GM12878 (cell line): ENCODE results near the gene DIP2B. TPM values are rescaled to one million over a fixed set of nuclear protein-coding genes. Genes with fewer than 3 reads are reported as not detected.

ENCODE experiments used
- CEBPB ChIP-seq, 2 experiments: fragments of 150-350 bp in 1 of 2; IDR thresholded peaks; 2 replicates each; pipeline ENCODE4 v1.6.1; 2012 to 2014; ENCODE audit warnings: low read depth in 2 of 2, low read length in 2 of 2, borderline replicate concordance in 1 of 2, inconsistent platforms in 1 of 2
- E4F1 ChIP-seq: fragments of 450-650 bp; IDR thresholded peaks from 2 replicates; pipeline ENCODE4 v1.6.1; 2018; ENCODE audit warnings: borderline replicate concordance, mild to moderate bottlenecking; ENCODE audit not compliant: partially characterized antibody
- GATAD2B ChIP-seq: fragments of 450-650 bp; conservative IDR thresholded peaks from 2 replicates; pipeline ENCODE4 v1.6.1; 2017; ENCODE audit warnings: low read depth, mild to moderate bottlenecking, moderate library complexity
- JUND ChIP-seq: IDR thresholded peaks from 2 replicates; pipeline ENCODE4 v1.6.1; 2012; ENCODE audit warnings: low read depth, mild to moderate bottlenecking, low read length, improper control_type of control experiment, moderate library complexity
- MEF2B ChIP-seq: fragments of 450-650 bp; IDR thresholded peaks from 2 replicates; pipeline ENCODE4 v1.6.1; 2018; ENCODE audit warnings: mild to moderate bottlenecking, moderate library complexity; ENCODE audit not compliant: partially characterized antibody, poor library complexity, severe bottlenecking
- NBN ChIP-seq: fragments of 450-650 bp; IDR thresholded peaks from 2 replicates; pipeline ENCODE4 v1.6.1; 2016
- PML ChIP-seq: IDR thresholded peaks from 2 replicates; pipeline ENCODE4 v1.6.1; 2012; ENCODE audit warnings: low read length, inconsistent platforms
- RBBP5 ChIP-seq: fragments of 200-600 bp; sonication (generic); conservative IDR thresholded peaks from 2 replicates; pipeline ENCODE4 v1.6.1; 2016
- RUNX3 ChIP-seq: IDR thresholded peaks from 2 replicates; pipeline ENCODE4 v1.6.1; 2012; ENCODE audit warnings: low read length, inconsistent platforms
- SIX5 ChIP-seq: IDR thresholded peaks from 2 replicates; pipeline ENCODE4 v1.6.1; 2011; ENCODE audit warnings: mild to moderate bottlenecking, low read depth, low read length, moderate library complexity; ENCODE audit not compliant: severe bottlenecking
- SMAD5 ChIP-seq: IDR thresholded peaks from 2 replicates; pipeline ENCODE4 v1.6.1; 2016; ENCODE audit warnings: antibody characterized with exemption, low read depth
- YBX1 ChIP-seq: fragments of 450-650 bp; IDR thresholded peaks from 2 replicates; pipeline ENCODE4 v1.6.1; 2016; ENCODE audit warnings: antibody characterized with exemption
- ZNF274 ChIP-seq: IDR thresholded peaks from one replicate; pipeline ENCODE4 v1.8.0; 2011; ENCODE audit not compliant: insufficient read length, insufficient read depth
- ZNF687 ChIP-seq: fragments of 450-650 bp; IDR thresholded peaks from 2 replicates; pipeline ENCODE4 v1.6.1; 2017; ENCODE audit warnings: mild to moderate bottlenecking, moderate library complexity
- polyA plus RNA-seq, 11 experiments: library from polyadenylated mRNA; depleted of rRNA in 4 of 11; unstranded in 6 of 11; stranded (reverse) in 5 of 11; fragments of >200 nt; fragmentation: Nextera tagmentation in 4 of 11; fragmentation: Illumina TruSeq in 1 of 11; extraction: Ambion mirVana in 4 of 11; extraction: Trizol in 1 of 11; gene quantifications; 1 replicate in 1 of 11; 2 replicates in 10 of 11; pipeline versions ENCODE4 v1.2.1 to v1.2.3, GENCODE V29; 2011 to 2016; ENCODE audit warnings: inconsistent platforms in 2 of 11, missing spikeins in 2 of 11, low read depth in 1 of 11
- total RNA-seq, 4 experiments: library from RNA; depleted of rRNA in 3 of 4; stranded (reverse); fragments of >200 nt in 3 of 4; fragmentation: Illumina TruSeq in 1 of 4; extraction: Trizol in 1 of 4; gene quantifications; 2 replicates each; pipeline versions ENCODE4 v1.2.1 to v1.2.3, GENCODE V29; 2013 to 2021
- TF ChIP-seq, protein P1 (sequence below): IDR thresholded peaks from 2 replicates; pipeline ENCODE4 v1.6.1; 2012; ENCODE audit warnings: improper control_type of control experiment, low read depth, low read length; ENCODE audit not compliant: insufficient replicate concordance
- TF ChIP-seq, protein P2 (sequence below): fragments of 450-650 bp; IDR thresholded peaks from 2 replicates; pipeline ENCODE4 v1.6.1; 2017; ENCODE audit warnings: mild to moderate bottlenecking

Gene DIP2B
- total and polyA plus RNA-seq, 10 of the 15 experiments (the other 5 are each of a cell fraction or from before 2014, with no cell fraction given): 4.5 to 30.0 (median 18.6) TPM

- TF ChIP-seq, protein P1, sequence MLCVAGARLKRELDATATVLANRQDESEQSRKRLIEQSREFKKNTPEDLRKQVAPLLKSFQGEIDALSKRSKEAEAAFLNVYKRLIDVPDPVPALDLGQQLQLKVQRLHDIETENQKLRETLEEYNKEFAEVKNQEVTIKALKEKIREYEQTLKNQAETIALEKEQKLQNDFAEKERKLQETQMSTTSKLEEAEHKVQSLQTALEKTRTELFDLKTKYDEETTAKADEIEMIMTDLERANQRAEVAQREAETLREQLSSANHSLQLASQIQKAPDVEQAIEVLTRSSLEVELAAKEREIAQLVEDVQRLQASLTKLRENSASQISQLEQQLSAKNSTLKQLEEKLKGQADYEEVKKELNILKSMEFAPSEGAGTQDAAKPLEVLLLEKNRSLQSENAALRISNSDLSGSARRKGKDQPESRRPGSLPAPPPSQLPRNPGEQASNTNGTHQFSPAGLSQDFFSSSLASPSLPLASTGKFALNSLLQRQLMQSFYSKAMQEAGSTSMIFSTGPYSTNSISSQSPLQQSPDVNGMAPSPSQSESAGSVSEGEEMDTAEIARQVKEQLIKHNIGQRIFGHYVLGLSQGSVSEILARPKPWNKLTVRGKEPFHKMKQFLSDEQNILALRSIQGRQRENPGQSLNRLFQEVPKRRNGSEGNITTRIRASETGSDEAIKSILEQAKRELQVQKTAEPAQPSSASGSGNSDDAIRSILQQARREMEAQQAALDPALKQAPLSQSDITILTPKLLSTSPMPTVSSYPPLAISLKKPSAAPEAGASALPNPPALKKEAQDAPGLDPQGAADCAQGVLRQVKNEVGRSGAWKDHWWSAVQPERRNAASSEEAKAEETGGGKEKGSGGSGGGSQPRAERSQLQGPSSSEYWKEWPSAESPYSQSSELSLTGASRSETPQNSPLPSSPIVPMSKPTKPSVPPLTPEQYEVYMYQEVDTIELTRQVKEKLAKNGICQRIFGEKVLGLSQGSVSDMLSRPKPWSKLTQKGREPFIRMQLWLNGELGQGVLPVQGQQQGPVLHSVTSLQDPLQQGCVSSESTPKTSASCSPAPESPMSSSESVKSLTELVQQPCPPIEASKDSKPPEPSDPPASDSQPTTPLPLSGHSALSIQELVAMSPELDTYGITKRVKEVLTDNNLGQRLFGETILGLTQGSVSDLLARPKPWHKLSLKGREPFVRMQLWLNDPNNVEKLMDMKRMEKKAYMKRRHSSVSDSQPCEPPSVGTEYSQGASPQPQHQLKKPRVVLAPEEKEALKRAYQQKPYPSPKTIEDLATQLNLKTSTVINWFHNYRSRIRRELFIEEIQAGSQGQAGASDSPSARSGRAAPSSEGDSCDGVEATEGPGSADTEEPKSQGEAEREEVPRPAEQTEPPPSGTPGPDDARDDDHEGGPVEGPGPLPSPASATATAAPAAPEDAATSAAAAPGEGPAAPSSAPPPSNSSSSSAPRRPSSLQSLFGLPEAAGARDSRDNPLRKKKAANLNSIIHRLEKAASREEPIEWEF: peak; percentile 10
- TF ChIP-seq SMAD5 (0 out of 2 replicates have a peak, but pooled peaks have one; percentile 38), ZNF687 (peak; percentile 56), MEF2B (no peak), GATAD2B (no peak), E4F1 (no peak), RBBP5 (no peak), SIX5 (no peak), JUND (no peak), YBX1 (no peak), RUNX3 (peak; percentile 86), NBN (peak; percentile 70), PML (peak; percentile 31), CEBPB (IDR thresholded peaks at IDR 0.05; ENCODE audit: borderline replicate concordance in 1 of 2, low read depth in 2 of 2, low read length in 2 of 2) (no peak; a peak in 1 of 4 replicates), ZNF274 (no peak)
- TF ChIP-seq, protein P2, sequence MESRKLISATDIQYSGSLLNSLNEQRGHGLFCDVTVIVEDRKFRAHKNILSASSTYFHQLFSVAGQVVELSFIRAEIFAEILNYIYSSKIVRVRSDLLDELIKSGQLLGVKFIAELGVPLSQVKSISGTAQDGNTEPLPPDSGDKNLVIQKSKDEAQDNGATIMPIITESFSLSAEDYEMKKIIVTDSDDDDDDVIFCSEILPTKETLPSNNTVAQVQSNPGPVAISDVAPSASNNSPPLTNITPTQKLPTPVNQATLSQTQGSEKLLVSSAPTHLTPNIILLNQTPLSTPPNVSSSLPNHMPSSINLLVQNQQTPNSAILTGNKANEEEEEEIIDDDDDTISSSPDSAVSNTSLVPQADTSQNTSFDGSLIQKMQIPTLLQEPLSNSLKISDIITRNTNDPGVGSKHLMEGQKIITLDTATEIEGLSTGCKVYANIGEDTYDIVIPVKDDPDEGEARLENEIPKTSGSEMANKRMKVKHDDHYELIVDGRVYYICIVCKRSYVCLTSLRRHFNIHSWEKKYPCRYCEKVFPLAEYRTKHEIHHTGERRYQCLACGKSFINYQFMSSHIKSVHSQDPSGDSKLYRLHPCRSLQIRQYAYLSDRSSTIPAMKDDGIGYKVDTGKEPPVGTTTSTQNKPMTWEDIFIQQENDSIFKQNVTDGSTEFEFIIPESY: no peak
Measured at GRCh38 chr12:50661300-50662115, 156.7 kb downstream of the DIP2B start (continued).
